ENCODE results near the gene ZNF584.

- no peak for TF ChIP-seq POLR2A (IDR thresholded peaks at IDR 0.05)
- no peak for TF ChIP-seq CTCF (IDR thresholded peaks at IDR 0.05)
These were observed 41.6 kb upstream of the ZNF584 start for GRCh38 chr19:58366585-58367430.

Measured in transverse colon (tissue), 3 donors.